Mesenchymal stem cell (in vitro differentiated cells and primary cell): ENCODE data around the gene SNRPD3.

ENCODE experiments used
- DNase-seq: peaks from one replicate; pipeline ENCODE4 v3.0.0-alpha.2; 2013
- H2AFZ ChIP-seq: one replicate; pipeline ENCODE4 v1.6.1; 2013; ENCODE audit warnings: low read depth, mild to moderate bottlenecking, control low read depth, inconsistent platforms, low read length, moderate library complexity
- H2AK5ac ChIP-seq: 2 replicates; pipeline ENCODE4 v1.6.1; 2013; ENCODE audit warnings: low read length, moderate library complexity, mild to moderate bottlenecking, inconsistent platforms; ENCODE audit not compliant: severe bottlenecking
- H2BK120ac ChIP-seq: one replicate; pipeline ENCODE4 v1.6.1; 2013; ENCODE audit warnings: low read depth, mild to moderate bottlenecking, inconsistent platforms, low read length, moderate library complexity
- H2BK12ac ChIP-seq, 2 experiments: one replicate each; pipeline ENCODE4 v1.6.1; 2013; ENCODE audit warnings: inconsistent platforms in 2 of 2, low read length in 2 of 2, mild to moderate bottlenecking in 2 of 2, moderate library complexity in 2 of 2, control low read depth in 1 of 2
- H2BK15ac ChIP-seq: one replicate; pipeline ENCODE4 v1.6.1; 2013; ENCODE audit warnings: mild to moderate bottlenecking, low read depth, inconsistent platforms; ENCODE audit not compliant: poor library complexity, severe bottlenecking
- H2BK5ac ChIP-seq: 2 replicates; pipeline ENCODE4 v1.6.1; 2013; ENCODE audit warnings: low read depth, mild to moderate bottlenecking, low read length, control low read depth, inconsistent platforms; ENCODE audit not compliant: poor library complexity, severe bottlenecking
- H3K14ac ChIP-seq, 2 experiments: one replicate each; pipeline ENCODE4 v1.6.1; 2013; ENCODE audit warnings: inconsistent platforms in 2 of 2, low read length in 2 of 2, control low read depth in 1 of 2, mild to moderate bottlenecking in 1 of 2, moderate library complexity in 1 of 2
- H3K18ac ChIP-seq, 2 experiments: one replicate each; pipeline ENCODE4 v1.6.1; 2013; ENCODE audit warnings: inconsistent platforms in 2 of 2, low read length in 2 of 2, control low read depth in 1 of 2, low read depth in 1 of 2, mild to moderate bottlenecking in 1 of 2
- H3K23ac ChIP-seq, 2 experiments: one replicate each; pipeline ENCODE4 v1.6.1; 2013; ENCODE audit warnings: inconsistent platforms in 2 of 2, low read length in 2 of 2, mild to moderate bottlenecking in 2 of 2, moderate library complexity in 2 of 2, control low read depth in 1 of 2
- H3K27ac ChIP-seq: 2 replicates; pipeline ENCODE4 v1.5.1; 2013; ENCODE audit warnings: mild to moderate bottlenecking, moderate library complexity, low read length, control low read depth, inconsistent platforms; ENCODE audit not compliant: poor library complexity, severe bottlenecking
- H3K27me3 ChIP-seq, 2 experiments: 2 replicates each; pipeline versions ENCODE4 v1.6.1 to v1.7.0; 2013; ENCODE audit warnings: low read length in 2 of 2, mild to moderate bottlenecking in 2 of 2, moderate library complexity in 2 of 2, control low read depth in 1 of 2, inconsistent platforms in 1 of 2; ENCODE audit not compliant: control insufficient read depth in 1 of 2, insufficient read depth in 1 of 2
- H3K36me3 ChIP-seq, 2 experiments: 2 replicates each; pipeline versions ENCODE4 v1.6.1 to v1.7.0; 2013; ENCODE audit warnings: low read length in 2 of 2, control low read depth in 1 of 2, inconsistent platforms in 1 of 2, low read depth in 1 of 2, mild to moderate bottlenecking in 1 of 2; ENCODE audit not compliant: insufficient read depth in 2 of 2, control insufficient read depth in 1 of 2
- H3K4ac ChIP-seq, 2 experiments: one replicate each; pipeline ENCODE4 v1.6.1; 2013; ENCODE audit warnings: inconsistent platforms in 2 of 2, low read length in 2 of 2, mild to moderate bottlenecking in 2 of 2, moderate library complexity in 2 of 2, control low read depth in 1 of 2, low read depth in 1 of 2
- H3K4me1 ChIP-seq: 2 replicates; pipeline ENCODE4 v1.6.1; 2013; ENCODE audit warnings: low read depth, low read length, control low read depth; ENCODE audit not compliant: control insufficient read depth, insufficient read depth
- H3K4me2 ChIP-seq: 2 replicates; pipeline ENCODE4 v1.6.1; 2013; ENCODE audit warnings: low read length, mild to moderate bottlenecking, inconsistent platforms; ENCODE audit not compliant: poor library complexity, severe bottlenecking
- H3K4me3 ChIP-seq, 2 experiments: 2 replicates each; pipeline versions ENCODE4 v1.5.1 to v1.7.0; 2013; ENCODE audit warnings: low read length in 2 of 2, mild to moderate bottlenecking in 2 of 2, control low read depth in 1 of 2, low read depth in 1 of 2; ENCODE audit not compliant: insufficient read depth in 1 of 2
- H3K79me1 ChIP-seq: replicated peaks from 2 replicates; pipeline ENCODE4 v1.6.1; 2013; ENCODE audit warnings: mild to moderate bottlenecking, control low read depth, low read length, inconsistent platforms; ENCODE audit not compliant: poor library complexity, severe bottlenecking
- H3K9ac ChIP-seq: 2 replicates; pipeline ENCODE4 v1.7.0; 2013; ENCODE audit warnings: mild to moderate bottlenecking, low read length, moderate library complexity
- H3K9me3 ChIP-seq: 2 replicates; pipeline ENCODE4 v1.7.0; 2013; ENCODE audit warnings: mild to moderate bottlenecking, low read length; ENCODE audit not compliant: control insufficient read depth
- H4K8ac ChIP-seq: one replicate; pipeline ENCODE4 v1.6.1; 2013; ENCODE audit warnings: inconsistent platforms, mild to moderate bottlenecking, low read length, moderate library complexity
- H4K91ac ChIP-seq: one replicate; pipeline ENCODE4 v1.6.1; 2013; ENCODE audit warnings: mild to moderate bottlenecking, low read length, inconsistent platforms
- WGBS: methylation state at CpG from one replicate; pipeline ENCODE4 v1.1.7; 2013; ENCODE audit warnings: mixed read lengths; 5-methylcytosine and 5-hydroxymethylcytosine counted together

SNRPD3 gene

DNA sequence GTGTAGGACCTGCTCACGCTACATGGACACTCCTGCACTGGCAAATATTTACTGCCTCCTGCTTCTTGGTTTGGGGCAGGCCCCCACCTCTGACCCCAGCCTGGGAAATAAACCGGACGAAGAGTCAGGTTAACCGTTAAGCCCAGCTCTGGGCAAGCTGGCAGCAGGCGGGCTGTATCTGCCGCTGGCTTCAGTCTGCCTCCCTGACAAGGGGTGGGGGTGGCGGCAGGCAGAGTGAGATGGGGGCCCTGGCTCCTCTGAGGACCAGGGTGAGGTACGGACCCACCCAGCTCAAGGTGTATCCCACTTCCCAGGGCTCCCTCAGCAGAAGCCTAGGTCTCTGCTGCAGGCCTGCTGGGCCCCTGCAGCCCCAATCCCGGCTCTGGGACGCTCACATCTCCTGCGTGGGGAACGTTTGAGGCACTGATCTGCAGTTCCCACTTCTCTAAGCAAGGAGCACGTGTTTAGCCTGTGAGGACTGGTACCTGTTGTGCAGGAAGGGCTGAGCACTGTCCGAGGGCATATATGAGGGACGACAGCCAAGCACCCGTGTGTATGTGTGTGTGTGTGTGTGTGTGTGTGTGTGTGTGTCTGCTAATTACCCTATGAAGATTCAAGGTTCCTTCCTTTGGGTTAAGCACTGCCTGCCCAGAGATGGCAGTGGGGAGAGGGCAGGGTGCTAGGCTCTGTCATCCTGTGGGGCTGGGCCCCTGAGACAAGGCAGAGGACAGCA lies 38.2 kb downstream of the SNRPD3 start:
- Histone ChIP-seq H3K4me2 (no peak overlapping the region), H2AFZ (no peak overlapping the region)

GRCh38 chr22:24594569-24595120 lies 38.8 kb downstream of the SNRPD3 start:
- Histone ChIP-seq H2BK120ac (no peak overlapping the region), H3K4me3 (no peak overlapping the region), H3K27me3 (no peaks in the 10 kb centered on the region), H3K4ac (no peak overlapping the region), H2BK12ac (peak overlapping the region; percentile 23 to 45), H2BK15ac (peak overlapping the region; percentile 71), H3K9ac (no peak overlapping the region), H4K91ac (peak overlapping the region; percentile 63), H3K14ac (no peak overlapping the region), H4K8ac (peak overlapping the region; percentile 83), H3K23ac (no peak overlapping the region), H2AFZ (no peak overlapping the region), H3K9me3 (no peaks in the 10 kb centered on the region), H3K36me3 (peaks cover 0 to 3% of the 10 kb centered on the region in 2 experiments), H3K27ac (no peak overlapping the region), H3K18ac (no peak overlapping the region), H2AK5ac (peak overlapping the region; percentile 5), H3K79me1 (peaks cover 2% of the 10 kb centered on the region), H3K4me2 (no peak overlapping the region), H2BK5ac (no peak overlapping the region), H3K4me1 (peaks cover 27% of the 10 kb centered on the region)
- no peak for DNase-seq
- WGBS, result 85% methylated on average over 5 of the region's 7 CpGs

More for the DNA sequence above, 38.2 kb downstream of the SNRPD3 start:
- H3K14ac ChIP-seq, result no peak overlapping the region
- H2BK5ac ChIP-seq, result no peak overlapping the region
- H3K23ac ChIP-seq, result no peak overlapping the region
- H2BK120ac ChIP-seq, result no peak overlapping the region
- peak overlapping the region; percentile 65 for H2BK15ac ChIP-seq
- H3K27ac ChIP-seq, result no peak overlapping the region
- peaks cover 2% of the 10 kb centered on the region for H3K79me1 ChIP-seq
- H3K4ac ChIP-seq, result peak overlapping the region in 1 of 2 experiments; percentile 8
- WGBS, result 81% methylated on average over 16 of the region's 16 CpGs
- no peaks in the 10 kb centered on the region for H3K27me3 ChIP-seq
- H3K4me1 ChIP-seq, result peaks cover 26% of the 10 kb centered on the region
- H2BK12ac ChIP-seq, result peak overlapping the region; percentile 7 to 45
- peak overlapping the region in 1 of 2 experiments; percentile 1 for H3K18ac ChIP-seq
- peak overlapping the region; percentile 89 for H3K9ac ChIP-seq
- no peaks in the 10 kb centered on the region for H3K9me3 ChIP-seq
- H2AK5ac ChIP-seq, result peak overlapping the region; percentile 10
- H4K91ac ChIP-seq, result peak overlapping the region; percentile 63
- no peak for DNase-seq
- peaks cover 6 to 10% of the 10 kb centered on the region in 2 experiments for H3K36me3 ChIP-seq
- no peak overlapping the region for H4K8ac ChIP-seq
- no peak overlapping the region for H3K4me3 ChIP-seq

GRCh38 chr22:24595228-24595627 lies 39.4 kb downstream of the SNRPD3 start:
- H3K18ac ChIP-seq, result peak overlapping the region in 1 of 2 experiments; percentile 50
- peak overlapping the region in 1 of 2 experiments; percentile 10 for H3K14ac ChIP-seq
- H3K36me3 ChIP-seq, result no peaks in the 10 kb centered on the region
- no peak overlapping the region for H3K4me3 ChIP-seq
- H2BK5ac ChIP-seq, result no peak overlapping the region
- H3K4me2 ChIP-seq, result no peak overlapping the region
- no peak for DNase-seq
- H3K23ac ChIP-seq, result no peak overlapping the region
- H3K9me3 ChIP-seq, result no peaks in the 10 kb centered on the region
- no peaks in the 10 kb centered on the region for H3K27me3 ChIP-seq
- H3K9ac ChIP-seq, result no peak overlapping the region
- peak overlapping the region; percentile 15 for H2AK5ac ChIP-seq
- no peak overlapping the region for H4K8ac ChIP-seq
- H2BK12ac ChIP-seq, result no peak overlapping the region
- H3K4ac ChIP-seq, result no peak overlapping the region
- H3K79me1 ChIP-seq, result peaks cover 2% of the 10 kb centered on the region
- no peak overlapping the region for H2AFZ ChIP-seq
- H3K27ac ChIP-seq, result no peak overlapping the region
- H4K91ac ChIP-seq, result no peak overlapping the region
- H2BK120ac ChIP-seq, result no peak overlapping the region
- peaks cover 31% of the 10 kb centered on the region for H3K4me1 ChIP-seq
- 95% methylated on average over 6 of the region's 6 CpGs for WGBS
- no peak overlapping the region for H2BK15ac ChIP-seq

- no peak for DNase-seq
- Histone ChIP-seq H2BK15ac (no peak overlapping the region), H3K9ac (no peak overlapping the region), H3K4me2 (no peak overlapping the region), H2AK5ac (no peak overlapping the region), H3K9me3 (no peaks in the 10 kb centered on the region), H3K4me1 (peaks cover 36% of the 10 kb centered on the region), H3K18ac (no peak overlapping the region), H3K23ac (no peak overlapping the region), H3K27ac (no peak overlapping the region), H3K79me1 (no peaks in the 10 kb centered on the region), H3K36me3 (no peaks in the 10 kb centered on the region), H2BK12ac (peak overlapping the region in 1 of 2 experiments; percentile 63), H2AFZ (no peak overlapping the region), H2BK120ac (no peak overlapping the region), H3K14ac (no peak overlapping the region), H3K27me3 (no peaks in the 10 kb centered on the region), H2BK5ac (no peak overlapping the region), H3K4me3 (no peak overlapping the region), H4K8ac (no peak overlapping the region), H3K4ac (no peak overlapping the region), H4K91ac (no peak overlapping the region)
- 94% methylated on average over 4 of the region's 4 CpGs for WGBS
Measured at GRCh38 chr22:24595863-24596262, 40.1 kb downstream of the SNRPD3 start.
